Stimulated activated CD4-positive, alpha-beta T cell treated with anti-CD3 and anti-CD28 coated beads, Interleukin-15, amount 100 ng/mL, for 48 hours (primary cell): ENCODE results near the gene SERPINI1.

Experiments used
- DNase-seq, 2 donors: peaks; one replicate each; pipeline ENCODE4 v3.0.0-alpha.2; 2020; ENCODE audit warnings: low read depth in 2 of 2

SERPINI1 gene

DNA sequence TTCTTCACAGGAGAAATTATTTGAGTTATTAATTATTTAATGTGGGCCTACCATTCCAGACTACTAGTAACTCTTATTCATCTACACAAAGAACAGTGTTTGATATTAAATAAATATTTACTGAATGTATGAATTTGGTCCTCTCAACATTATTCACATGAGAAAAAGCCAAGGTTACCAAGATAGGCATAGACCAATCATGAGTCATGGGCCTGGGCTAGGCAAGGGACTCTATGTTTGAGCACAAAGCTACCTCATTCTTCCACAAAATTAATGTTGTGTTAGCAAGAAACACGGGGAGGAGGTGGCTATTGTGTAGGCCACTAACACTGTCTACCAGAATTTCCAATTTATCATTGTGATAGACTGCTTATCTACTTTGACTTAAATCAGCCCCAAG lies 115.7 kb downstream of the SERPINI1 start:
- no peak for DNase-seq

DNA sequence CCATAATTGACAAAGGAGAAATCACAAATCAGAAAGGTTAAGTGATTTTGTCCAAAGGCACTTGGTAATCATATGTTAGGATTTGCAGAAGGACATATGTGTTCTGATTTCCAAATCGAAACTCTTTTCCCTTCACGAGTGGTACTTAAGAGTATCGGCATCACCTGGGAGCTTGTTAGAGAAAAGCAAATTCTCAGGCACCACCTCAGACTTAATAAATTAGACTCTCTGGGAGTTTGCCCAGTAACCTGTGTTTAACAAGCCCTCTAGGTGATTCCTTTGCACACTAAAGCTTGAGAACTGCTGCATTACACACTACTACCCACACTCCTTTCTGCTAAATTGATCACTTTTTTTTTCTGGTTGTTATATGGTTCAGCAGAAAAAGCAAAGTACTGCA lies 116.2 kb downstream of the SERPINI1 start:
- no peak for DNase-seq

DNA sequence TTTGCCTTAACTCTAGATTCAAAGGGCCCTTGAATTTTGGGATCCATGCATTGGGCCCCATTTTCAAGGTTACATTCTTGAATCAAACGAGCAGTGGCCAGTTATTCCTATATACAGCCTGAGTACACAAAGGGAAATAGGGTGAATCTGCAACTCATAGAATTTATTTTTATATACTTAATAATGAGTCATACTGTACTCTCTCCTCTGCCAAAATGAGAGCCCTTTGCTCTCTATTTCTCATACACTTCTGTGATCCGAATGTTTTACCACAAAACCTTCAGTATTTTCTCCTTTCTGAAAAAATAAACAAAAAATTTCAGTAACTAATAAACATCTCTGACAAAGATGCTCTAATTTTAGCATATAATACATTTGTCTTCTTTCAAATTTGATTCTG lies 116.7 kb downstream of the SERPINI1 start:
- no peak for DNase-seq

DNA sequence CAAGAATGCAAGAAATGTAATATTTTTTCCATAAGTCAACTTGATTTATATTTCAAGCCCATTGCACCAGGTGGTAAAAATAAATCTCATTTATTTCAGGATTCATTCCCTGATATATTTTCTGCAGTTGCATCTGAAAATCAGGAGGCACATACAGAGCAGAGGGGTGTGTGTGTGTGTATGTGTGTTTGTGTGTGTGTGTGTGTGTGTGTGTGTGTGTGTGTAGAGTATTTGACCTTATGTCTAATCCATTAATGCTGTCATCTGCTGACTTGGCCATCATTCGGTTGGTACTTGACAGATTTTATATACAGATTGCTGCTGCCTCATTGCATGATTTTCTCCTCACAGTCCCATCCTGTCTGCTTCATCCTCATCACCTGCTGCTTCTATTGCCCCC lies 118.5 kb downstream of the SERPINI1 start:
- no peak for DNase-seq

DNA sequence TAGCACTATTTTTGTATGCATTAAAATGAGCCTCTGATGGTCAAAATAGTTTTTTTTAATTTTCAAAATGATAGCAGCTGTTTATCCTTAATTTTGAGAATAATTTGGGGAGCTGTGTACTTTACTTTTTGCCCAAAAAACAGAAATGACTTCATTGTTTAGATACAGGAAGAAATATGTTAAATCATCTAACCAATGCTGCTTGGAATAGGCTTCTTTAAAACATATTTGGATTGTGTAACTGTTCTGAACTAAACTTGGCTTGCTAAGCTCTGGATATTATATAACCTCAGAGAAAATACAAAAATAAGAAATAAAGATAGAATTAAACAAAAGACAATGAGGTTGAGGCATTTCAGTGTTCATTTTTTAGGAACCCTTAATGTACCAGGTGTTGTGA lies 119.3 kb downstream of the SERPINI1 start:
- DNase-seq: no peak

DNA sequence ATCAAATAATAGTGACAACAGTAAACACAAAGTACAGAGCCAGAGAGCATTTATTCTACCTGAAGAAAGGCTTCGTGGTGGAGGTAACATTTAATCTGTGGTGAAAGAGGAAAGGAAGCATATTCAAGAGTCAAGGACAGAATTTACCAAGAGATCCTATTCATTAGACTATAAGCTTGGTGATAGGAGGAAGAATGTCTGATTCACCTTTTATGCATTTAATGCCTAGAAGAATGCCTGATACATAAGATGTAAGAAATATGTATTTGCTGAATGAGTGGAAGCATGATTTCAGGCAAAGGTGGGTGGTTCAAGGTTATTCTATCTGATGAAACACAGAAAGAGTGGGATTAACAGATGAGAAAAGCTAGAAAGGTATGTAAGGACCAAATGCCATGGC lies 119.8 kb downstream of the SERPINI1 start:
- no peak for DNase-seq

DNA sequence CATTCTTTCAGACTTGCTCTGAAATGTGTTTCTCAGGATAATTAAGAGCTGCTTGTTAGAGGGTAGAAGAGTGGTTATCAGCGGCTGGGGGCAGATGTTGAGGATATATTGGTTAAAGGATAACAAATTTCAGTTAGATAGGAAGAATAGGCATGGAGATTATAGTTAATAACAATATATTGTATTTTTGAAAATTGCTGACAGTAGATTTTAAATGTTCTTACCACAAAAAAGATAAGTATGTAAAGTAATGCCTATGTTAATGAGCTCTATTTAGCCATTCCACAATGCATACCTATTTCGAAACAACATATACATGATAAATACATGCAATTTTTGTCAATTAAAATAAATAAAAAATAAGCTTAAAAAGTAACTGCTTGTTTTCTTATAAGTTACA lies 123.3 kb downstream of the SERPINI1 start:
- DNase-seq: no peak

DNA sequence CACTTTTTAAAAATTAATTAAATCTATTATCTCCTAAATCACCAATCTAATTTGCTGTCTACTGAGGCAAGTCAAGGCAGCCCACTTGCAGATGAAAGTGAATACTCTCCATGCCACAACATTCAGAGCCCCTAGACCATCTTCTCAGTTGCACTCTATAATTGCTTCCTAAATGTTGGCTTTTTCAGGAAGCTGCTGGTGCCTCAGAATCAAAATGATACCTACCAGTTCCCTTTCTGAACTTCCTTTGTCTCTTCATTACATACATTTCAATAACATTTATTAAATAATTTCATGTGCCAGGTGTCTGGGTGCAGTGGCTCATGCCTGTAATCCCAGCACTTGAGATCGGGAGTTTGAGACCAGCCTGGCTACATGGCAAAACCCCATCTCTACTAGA lies 124.1 kb downstream of the SERPINI1 start:
- no peak for DNase-seq

DNA sequence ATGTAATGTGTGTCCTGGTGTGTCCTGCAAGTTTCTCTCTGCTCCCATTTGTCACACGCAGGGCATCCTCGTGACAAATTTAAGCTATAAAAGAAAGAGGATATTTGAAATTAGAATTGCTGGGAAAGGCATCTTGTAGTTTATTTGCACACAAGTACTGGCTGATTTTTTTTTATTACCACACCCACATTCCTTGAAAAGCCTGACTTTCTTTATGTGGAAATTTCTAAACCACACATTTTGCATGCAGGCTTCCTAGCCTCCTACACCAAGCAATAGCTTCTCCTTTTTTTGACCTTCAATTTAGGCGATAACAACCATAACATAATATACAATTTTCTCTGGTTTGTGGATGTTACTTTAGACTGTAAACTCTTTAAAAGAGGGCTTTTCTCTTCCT lies 126.1 kb downstream of the SERPINI1 start:
- no peak for DNase-seq

DNA sequence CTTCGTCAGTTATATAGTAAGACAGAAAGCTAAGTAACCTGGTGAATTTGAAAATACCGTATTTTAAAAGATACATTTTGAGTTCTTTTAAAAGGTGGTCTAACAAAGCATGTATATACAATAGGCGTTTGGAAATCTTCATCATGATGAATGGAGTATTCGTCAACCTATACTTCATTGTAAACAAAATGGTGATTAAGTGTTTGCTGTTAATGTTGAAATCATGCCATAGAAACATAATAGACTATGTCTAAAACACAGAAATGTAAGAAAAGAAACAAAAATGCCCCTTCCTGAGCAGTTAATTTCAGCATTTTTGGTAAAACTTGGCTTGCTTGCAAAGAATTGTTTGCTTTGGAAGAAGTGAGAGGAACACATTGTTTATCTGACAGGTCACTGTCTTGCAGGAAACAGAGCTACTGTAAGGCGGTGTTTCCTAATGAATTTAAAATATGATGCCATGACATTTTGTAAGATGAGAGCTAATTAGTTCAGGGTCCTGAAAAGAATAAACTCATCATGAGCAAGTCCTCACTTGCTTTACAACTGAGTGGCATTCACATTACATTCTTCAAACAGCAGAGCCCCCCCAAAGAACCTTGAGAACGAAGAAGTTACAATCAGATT lies 126.7 kb downstream of the SERPINI1 start:
- DNase-seq: no peak

DNA sequence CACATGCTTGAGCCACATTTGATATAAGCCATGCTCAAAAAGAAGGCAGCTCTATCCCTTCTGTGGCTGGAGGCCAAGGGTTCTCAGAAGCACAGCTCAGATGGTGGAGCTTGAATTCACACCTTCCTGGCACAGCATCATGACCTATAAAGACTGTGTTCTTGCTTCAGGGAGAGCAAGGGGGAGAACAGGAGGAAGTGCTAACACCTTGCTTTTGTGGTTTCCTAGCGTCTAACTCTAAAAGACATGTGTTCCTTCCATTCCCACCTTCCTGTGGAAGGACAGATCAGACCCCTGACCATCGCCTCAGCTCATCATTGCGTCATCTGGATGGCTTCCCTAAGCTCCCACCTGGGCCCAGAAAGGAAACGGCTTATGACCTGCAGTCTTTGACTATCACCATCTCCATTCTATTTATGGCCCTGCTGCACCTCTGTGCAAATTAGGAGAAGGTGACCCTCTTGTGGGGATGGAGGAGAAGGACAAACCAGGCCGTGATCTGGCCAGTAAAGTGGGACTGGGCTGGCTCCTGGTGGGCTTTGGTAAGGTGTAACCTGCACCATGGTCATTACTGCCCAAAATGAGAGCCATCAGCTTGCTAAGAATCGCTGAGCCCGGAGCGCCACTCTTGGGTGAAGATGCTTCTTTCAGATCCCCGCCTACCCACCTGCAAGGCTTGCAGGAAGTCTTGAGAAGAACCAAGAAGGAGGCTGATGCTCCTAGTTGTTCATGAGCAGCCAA lies 128.5 kb downstream of the SERPINI1 start:
- DNase-seq: no peak

DNA sequence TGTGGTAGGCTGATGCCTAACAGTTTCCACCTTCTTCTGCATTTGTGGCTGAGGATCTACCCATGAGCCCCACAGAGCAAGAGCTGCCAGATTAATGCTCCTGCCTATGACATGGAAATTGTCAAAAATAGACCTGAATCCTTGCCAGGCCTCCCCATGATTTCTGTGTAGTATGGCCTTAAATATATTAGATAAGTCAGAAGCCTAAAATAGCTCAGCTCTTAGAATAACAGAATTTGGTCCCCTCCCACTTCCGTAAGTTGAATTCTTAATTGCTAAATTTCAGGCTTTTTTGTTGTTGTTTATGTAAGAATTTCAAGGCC lies 129.0 kb downstream of the SERPINI1 start:
- DNase-seq: no peak

DNA sequence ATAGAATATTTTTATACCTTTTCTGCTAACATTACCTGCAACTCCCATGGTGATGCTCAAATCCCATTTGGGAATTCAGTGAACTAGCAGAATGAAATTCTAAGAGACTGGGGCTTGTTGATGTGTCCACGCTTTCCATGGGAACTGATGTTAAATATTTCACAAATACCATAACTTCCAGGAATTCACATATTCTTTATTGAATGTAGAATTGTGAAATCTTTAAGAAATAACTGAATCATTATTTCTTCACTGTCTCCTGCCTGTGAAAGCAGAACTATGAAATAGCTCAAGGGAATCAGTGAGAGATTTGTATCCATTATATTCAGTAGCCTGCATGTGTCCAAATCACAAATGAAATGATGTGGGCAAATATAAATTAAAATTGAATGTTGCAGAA lies 130.8 kb downstream of the SERPINI1 start:
- no peak for DNase-seq

DNA sequence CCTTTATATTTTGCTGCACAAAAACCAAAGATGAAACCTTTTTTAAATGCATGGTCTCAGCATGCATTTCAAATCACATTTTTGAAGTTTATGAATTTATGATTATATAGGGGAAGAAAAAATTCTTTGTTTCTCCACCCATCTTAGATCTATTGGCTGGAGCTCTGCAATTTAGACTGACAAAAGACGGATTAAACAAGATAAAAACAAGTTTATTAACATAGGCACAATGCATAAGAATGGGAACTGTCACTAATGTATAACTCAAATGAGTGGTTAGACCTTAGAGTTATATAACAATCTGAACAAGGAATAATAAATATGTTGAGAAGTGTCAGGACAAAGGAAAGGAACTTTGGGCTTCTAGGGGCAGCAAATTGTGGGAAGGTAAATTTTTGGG lies 132.5 kb downstream of the SERPINI1 start:
- no peak for DNase-seq

DNA sequence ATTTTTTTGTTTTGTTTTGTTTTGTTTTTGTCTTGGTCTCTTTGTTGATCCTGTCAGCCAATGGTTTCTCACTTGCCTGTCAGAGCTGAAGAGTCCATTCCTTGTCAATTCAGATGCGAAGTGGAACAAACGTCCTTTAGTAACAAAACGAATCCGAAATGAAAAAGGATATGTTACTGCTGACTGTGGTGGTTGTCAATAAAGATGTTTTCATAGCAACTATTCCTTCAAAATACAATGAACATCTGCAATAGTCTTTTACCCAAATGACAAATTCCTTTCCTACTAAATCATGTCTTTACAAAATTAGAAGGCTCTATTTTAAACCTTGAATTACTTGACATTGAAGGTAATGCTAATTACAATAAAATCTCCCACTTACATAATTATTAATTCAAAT lies 134.7 kb downstream of the SERPINI1 start:
- DNase-seq: no peak

DNA sequence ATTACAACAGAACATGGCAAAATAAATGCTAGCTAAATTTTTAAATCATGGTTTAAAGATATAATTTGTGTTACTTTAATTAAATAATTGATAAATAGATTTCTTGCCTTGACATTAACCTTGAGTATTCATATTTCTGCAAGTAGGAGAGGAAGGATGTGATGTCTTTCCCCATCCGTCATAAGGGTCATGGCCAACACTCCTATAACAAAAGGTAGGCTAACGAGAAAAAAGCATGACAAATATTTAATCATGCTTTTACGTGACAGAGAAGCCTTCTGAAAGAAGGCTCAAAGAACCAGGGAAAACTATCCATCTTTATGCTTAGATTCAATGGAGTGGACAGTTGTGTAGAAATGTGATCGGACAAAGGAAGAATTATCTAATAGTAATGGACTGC lies 135.2 kb downstream of the SERPINI1 start:
- DNase-seq: no peak

DNA sequence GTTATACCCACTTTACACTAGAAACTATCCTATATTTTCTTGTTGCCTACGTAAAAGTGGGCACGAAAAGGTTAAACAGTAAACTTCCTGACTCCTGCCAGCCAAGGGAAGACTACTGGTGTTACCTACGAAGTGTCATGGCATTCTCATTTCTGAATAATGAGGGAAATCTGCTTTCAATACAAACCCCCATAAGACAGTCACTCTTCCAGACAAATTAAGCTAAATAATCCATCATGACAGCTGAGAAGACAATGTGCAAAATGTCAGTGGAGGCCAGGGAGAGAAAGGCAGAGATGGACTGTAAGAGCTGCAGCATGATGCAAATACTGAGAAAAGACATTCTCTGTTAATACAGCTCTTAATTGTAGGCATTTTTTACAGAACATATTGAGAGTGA lies 136.5 kb downstream of the SERPINI1 start:
- no peak for DNase-seq

DNA sequence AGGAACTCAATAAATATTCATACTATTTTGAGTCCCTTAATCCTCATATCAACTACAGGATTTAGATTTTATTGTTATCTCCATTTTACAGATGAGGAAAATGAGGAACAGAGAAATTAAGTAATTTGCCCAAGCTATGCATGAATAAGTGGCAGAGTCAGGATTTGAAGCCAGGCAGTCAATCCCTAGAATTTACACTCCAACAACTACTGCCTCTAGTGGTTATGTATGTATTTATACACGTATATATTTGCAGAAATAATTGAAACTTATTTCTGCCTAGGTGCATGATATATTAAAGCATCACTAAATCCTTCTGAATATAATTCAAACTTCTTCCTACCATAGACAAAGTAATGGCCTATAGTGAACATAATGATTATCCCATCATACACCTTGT lies 137.4 kb downstream of the SERPINI1 start:
- no peak for DNase-seq

DNA sequence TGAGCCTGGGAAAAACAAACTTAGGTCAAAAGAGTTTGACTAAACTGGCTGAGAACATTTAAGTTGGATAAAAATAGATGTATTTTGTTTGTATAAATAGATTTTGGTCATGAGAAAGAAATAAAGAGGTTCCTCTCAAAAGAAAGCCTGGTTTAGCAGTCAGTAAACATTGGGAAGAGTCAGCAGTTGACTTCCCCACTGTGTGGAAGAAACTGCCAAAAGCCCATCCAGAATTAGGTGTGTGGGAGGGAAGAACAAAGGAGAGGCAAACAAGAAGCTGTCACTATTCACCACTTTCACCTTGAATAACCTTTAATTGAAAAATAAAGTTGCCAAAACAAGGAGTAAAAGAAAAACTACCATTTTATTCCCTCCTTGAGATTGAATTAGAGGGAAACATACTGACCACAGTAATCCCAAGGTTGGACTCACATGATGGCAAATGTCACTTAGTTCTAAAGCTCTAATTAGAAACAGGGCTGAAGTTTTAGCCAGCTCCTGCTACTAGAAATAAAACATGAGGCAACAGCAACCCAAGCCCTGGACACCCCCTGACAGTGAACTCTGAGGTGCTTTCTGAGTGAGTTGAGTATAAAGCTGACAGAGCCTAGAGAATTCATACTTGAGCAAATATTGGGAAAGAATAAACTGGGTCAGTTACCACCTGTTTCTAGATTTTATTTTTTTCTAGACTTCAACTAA lies 139.3 kb downstream of the SERPINI1 start:
- no peak for DNase-seq
